SK-N-SH (cell line): ENCODE results near the gene CDK14.

Experiments used
- EP300 ChIP-seq, 2 experiments: IDR thresholded peaks; 2 replicates each; pipeline versions ENCODE4 v1.4.0 to v1.6.1; 2012; ENCODE audit warnings: borderline replicate concordance in 1 of 2, low read depth in 1 of 2, low read length in 1 of 2
- EZH2phosphoT487 ChIP-seq: fragments of 200-600 bp; sonication (generic); IDR thresholded peaks from 2 replicates; pipeline ENCODE4 v1.6.1; 2017; ENCODE audit warnings: low read depth, mixed run types, mild to moderate bottlenecking, antibody characterized with exemption, moderate library complexity, borderline replicate concordance
- FOXM1 ChIP-seq: IDR thresholded peaks from 2 replicates; pipeline ENCODE4 v1.4.0; 2012; ENCODE audit warnings: low read depth, mild to moderate bottlenecking
- RFX5 ChIP-seq: IDR thresholded peaks from 2 replicates; pipeline ENCODE4 v1.6.1; 2012; ENCODE audit warnings: mild to moderate bottlenecking, improper control_type of control experiment, low read length
- TF ChIP-seq, protein P1 (sequence below): fragments of 200-600 bp; sonication (generic); IDR thresholded peaks from 2 replicates; pipeline ENCODE4 v1.6.1; 2017; ENCODE audit warnings: antibody characterized with exemption, mild to moderate bottlenecking, moderate library complexity
- TF ChIP-seq, protein P2 (sequence below): fragments of 150-350 bp; IDR thresholded peaks from 2 replicates; pipeline ENCODE4 v1.6.1; 2017; ENCODE audit warnings: antibody characterized with exemption, low read length, low read depth, borderline replicate concordance
- TF ChIP-seq, protein P3 (sequence below): IDR thresholded peaks from 2 replicates; pipeline ENCODE4 v1.4.0; 2012; ENCODE audit warnings: low read depth

DNA sequence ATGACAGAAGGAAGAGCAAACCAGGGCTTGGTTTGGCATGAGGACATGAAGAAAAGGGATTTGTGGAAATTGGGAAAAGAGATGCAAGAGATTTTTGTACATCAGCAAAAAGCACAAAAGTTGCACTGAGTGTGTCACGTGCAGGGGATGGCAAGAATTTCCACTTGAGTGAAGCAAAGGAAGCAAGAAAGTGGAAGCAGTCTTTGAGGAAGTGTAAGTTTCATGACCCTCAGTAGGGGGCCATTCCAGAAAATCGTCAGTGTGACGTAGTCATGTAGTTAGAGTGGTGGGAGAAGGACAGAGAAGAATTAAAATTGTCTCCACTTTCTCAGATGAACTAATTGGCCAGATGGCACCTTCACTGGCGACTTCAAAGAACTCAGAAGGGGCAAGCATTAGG is 544.9 kb downstream of the CDK14 start:
- TF ChIP-seq, protein P1, sequence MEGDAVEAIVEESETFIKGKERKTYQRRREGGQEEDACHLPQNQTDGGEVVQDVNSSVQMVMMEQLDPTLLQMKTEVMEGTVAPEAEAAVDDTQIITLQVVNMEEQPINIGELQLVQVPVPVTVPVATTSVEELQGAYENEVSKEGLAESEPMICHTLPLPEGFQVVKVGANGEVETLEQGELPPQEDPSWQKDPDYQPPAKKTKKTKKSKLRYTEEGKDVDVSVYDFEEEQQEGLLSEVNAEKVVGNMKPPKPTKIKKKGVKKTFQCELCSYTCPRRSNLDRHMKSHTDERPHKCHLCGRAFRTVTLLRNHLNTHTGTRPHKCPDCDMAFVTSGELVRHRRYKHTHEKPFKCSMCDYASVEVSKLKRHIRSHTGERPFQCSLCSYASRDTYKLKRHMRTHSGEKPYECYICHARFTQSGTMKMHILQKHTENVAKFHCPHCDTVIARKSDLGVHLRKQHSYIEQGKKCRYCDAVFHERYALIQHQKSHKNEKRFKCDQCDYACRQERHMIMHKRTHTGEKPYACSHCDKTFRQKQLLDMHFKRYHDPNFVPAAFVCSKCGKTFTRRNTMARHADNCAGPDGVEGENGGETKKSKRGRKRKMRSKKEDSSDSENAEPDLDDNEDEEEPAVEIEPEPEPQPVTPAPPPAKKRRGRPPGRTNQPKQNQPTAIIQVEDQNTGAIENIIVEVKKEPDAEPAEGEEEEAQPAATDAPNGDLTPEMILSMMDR, result no peak
- TF ChIP-seq, protein P2, sequence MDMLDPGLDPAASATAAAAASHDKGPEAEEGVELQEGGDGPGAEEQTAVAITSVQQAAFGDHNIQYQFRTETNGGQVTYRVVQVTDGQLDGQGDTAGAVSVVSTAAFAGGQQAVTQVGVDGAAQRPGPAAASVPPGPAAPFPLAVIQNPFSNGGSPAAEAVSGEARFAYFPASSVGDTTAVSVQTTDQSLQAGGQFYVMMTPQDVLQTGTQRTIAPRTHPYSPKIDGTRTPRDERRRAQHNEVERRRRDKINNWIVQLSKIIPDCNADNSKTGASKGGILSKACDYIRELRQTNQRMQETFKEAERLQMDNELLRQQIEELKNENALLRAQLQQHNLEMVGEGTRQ, result no peak
- TF ChIP-seq RFX5 (no peak), FOXM1 (no peak), EP300 (IDR thresholded peaks at IDR 0.05; ENCODE audit: borderline replicate concordance in 1 of 2, low read depth in 1 of 2, low read length in 1 of 2) (no peak), EZH2phosphoT487 (no peak)
- TF ChIP-seq, protein P3, sequence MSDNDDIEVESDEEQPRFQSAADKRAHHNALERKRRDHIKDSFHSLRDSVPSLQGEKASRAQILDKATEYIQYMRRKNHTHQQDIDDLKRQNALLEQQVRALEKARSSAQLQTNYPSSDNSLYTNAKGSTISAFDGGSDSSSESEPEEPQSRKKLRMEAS, result no peak
